K562 (cell line): ENCODE results near the gene KNL1. TPM values are rescaled to one million over a fixed set of nuclear protein-coding genes. Genes with fewer than 3 reads are reported as not detected.

Source experiments
- ELF4 ChIP-seq: fragments of 450-650 bp; formaldehyde crosslinking; IDR thresholded peaks from 2 replicates; pipeline ENCODE4 v1.4.0; 2022; ENCODE audit warnings: missing genetic modification characterization
- KLF6 ChIP-seq: fragments of 250-450 bp; sonication (Bioruptor Pico); IDR thresholded peaks from 2 replicates; pipeline ENCODE4 v1.4.0; 2020; ENCODE audit warnings: mild to moderate bottlenecking, moderate library complexity, borderline replicate concordance
- MBD2 ChIP-seq: sonication (generic); IDR thresholded peaks from 2 replicates; pipeline ENCODE4 v1.6.1; 2016; ENCODE audit warnings: low read depth, borderline replicate concordance
- NCOA2 ChIP-seq, 2 experiments: fragments of 450-650 bp; IDR thresholded peaks; 2 replicates each; pipeline ENCODE4 v1.6.1; 2018; ENCODE audit warnings: mild to moderate bottlenecking in 2 of 2, moderate library complexity in 1 of 2; ENCODE audit not compliant: partially characterized antibody in 2 of 2
- RFX5 ChIP-seq: IDR thresholded peaks from 2 replicates; pipeline ENCODE4 v1.6.1; 2011; ENCODE audit warnings: low read depth, mild to moderate bottlenecking, improper control_type of control experiment, low read length
- SNRNP70 ChIP-seq: fragments of 200-400 bp; formaldehyde crosslinking; optimal IDR thresholded peaks from 2 replicates; pipeline ENCODE3; 2017; ENCODE audit warnings: low read depth, low read length
- ZNF583 ChIP-seq: fragments of 250-450 bp; sonication (Bioruptor Pico); IDR thresholded peaks from 2 replicates; pipeline ENCODE4 v1.4.0; 2020
- polyA plus RNA-seq, 8 experiments: library from polyadenylated mRNA; depleted of rRNA in 4 of 8; stranded (reverse) in 5 of 8; unstranded in 3 of 8; fragments of >200 nt; fragmentation: Nextera tagmentation in 2 of 8; fragmentation: Illumina TruSeq in 1 of 8; extraction: Ambion mirVana in 2 of 8; extraction: Trizol in 1 of 8; gene quantifications; 2 replicates each; pipeline versions ENCODE4 v1.2.1 to v1.2.3, GENCODE V29; 2011 to 2014; ENCODE audit warnings: inconsistent platforms in 1 of 8, missing spikeins in 1 of 8
- total RNA-seq, 7 experiments: library from RNA; depleted of rRNA in 6 of 7; stranded (reverse); fragments of >200 nt in 6 of 7; fragmentation: Illumina TruSeq in 2 of 7; extraction: Trizol in 2 of 7; gene quantifications; 2 replicates each; pipeline versions ENCODE4 v1.2.1 to v1.2.3, GENCODE V29; 2011 to 2021; ENCODE audit warnings: low replicate concordance in 1 of 7
- TF ChIP-seq, protein P1 (sequence below): fragments of 450-650 bp; IDR thresholded peaks from 2 replicates; pipeline ENCODE4 v1.6.1; 2017; ENCODE audit warnings: antibody characterized with exemption, mild to moderate bottlenecking
- TF ChIP-seq, protein P2 (sequence below): sonication (generic); formaldehyde crosslinking; IDR thresholded peaks from 2 replicates; pipeline ENCODE4 v1.8.1; 2023; ENCODE audit warnings: mild to moderate bottlenecking, missing genetic modification reagents
- TF ChIP-seq, protein P3 (sequence below), 2 experiments: fragments of 450-650 bp in 1 of 2; sonication (generic) in 1 of 2; formaldehyde crosslinking in 1 of 2; IDR thresholded peaks; 2 replicates each; pipeline versions ENCODE4 v1.7.1 to v1.9.0; 2016 to 2022; ENCODE audit warnings: inconsistent platforms in 1 of 2, mild to moderate bottlenecking in 1 of 2, missing genetic modification reagents in 1 of 2

The KNL1 gene
- total and polyA plus RNA-seq, 9 of the 15 experiments (the other 6 are each of a cell fraction or from before 2014, with no cell fraction given), result 14.5 to 65.4 (median 34.6) TPM

DNA sequence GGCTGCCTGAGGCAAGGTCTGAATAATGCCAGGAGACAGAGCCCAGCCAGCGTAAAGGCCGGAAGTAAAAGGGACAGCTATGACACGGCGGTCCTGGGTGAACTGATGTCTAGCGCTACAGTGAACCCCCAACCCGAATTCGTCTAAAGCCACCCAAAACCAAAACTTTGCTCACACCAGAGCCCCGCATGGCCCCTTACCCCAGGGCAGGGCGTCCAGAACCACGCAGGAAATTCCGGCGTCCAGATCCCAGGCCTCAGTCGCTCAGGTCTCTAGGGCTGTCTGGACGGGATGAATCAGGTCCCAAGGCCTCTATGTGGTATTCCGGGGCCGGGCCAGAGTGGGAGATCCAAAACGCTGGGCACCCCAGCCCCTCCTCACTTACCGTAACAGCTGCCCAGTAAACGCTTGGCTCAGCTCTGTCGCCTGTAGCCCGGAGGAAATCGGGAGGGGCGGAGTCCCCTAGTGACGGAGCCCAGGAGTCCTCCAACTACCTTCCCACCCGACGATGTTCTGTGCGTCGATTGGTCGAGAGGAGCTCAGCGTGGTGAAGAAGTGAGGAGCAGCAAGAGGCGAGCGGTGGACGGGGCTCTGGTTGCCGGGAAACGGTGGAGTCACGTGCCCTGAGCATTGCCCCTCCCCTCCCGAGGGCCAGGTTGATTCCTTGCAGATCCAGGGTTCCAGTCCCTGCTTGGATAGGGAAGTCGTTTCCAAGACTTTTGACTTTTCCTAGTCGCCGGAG, 29.3 kb upstream of the KNL1 start, which contains the start of gene CCDC32 (continued):
- TF ChIP-seq, protein P1, sequence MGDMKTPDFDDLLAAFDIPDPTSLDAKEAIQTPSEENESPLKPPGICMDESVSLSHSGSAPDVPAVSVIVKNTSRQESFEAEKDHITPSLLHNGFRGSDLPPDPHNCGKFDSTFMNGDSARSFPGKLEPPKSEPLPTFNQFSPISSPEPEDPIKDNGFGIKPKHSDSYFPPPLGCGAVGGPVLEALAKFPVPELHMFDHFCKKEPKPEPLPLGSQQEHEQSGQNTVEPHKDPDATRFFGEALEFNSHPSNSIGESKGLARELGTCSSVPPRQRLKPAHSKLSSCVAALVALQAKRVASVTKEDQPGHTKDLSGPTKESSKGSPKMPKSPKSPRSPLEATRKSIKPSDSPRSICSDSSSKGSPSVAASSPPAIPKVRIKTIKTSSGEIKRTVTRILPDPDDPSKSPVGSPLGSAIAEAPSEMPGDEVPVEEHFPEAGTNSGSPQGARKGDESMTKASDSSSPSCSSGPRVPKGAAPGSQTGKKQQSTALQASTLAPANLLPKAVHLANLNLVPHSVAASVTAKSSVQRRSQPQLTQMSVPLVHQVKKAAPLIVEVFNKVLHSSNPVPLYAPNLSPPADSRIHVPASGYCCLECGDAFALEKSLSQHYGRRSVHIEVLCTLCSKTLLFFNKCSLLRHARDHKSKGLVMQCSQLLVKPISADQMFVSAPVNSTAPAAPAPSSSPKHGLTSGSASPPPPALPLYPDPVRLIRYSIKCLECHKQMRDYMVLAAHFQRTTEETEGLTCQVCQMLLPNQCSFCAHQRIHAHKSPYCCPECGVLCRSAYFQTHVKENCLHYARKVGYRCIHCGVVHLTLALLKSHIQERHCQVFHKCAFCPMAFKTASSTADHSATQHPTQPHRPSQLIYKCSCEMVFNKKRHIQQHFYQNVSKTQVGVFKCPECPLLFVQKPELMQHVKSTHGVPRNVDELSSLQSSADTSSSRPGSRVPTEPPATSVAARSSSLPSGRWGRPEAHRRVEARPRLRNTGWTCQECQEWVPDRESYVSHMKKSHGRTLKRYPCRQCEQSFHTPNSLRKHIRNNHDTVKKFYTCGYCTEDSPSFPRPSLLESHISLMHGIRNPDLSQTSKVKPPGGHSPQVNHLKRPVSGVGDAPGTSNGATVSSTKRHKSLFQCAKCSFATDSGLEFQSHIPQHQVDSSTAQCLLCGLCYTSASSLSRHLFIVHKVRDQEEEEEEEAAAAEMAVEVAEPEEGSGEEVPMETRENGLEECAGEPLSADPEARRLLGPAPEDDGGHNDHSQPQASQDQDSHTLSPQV, result no peak
- TF ChIP-seq RFX5, result no peak
- no peak for TF ChIP-seq ELF4 (CRISPR knock-in tag)
- no peak for TF ChIP-seq ZNF583 (CRISPR knock-in tag)
- peak; percentile 39; the same call in 1 of the 2 replicates for TF ChIP-seq MBD2
- TF ChIP-seq, protein P2, sequence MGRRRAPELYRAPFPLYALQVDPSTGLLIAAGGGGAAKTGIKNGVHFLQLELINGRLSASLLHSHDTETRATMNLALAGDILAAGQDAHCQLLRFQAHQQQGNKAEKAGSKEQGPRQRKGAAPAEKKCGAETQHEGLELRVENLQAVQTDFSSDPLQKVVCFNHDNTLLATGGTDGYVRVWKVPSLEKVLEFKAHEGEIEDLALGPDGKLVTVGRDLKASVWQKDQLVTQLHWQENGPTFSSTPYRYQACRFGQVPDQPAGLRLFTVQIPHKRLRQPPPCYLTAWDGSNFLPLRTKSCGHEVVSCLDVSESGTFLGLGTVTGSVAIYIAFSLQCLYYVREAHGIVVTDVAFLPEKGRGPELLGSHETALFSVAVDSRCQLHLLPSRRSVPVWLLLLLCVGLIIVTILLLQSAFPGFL (CRISPR knock-in tag), result no peak
- TF ChIP-seq KLF6 (CRISPR knock-in tag), result no peak
- TF ChIP-seq, protein P3, sequence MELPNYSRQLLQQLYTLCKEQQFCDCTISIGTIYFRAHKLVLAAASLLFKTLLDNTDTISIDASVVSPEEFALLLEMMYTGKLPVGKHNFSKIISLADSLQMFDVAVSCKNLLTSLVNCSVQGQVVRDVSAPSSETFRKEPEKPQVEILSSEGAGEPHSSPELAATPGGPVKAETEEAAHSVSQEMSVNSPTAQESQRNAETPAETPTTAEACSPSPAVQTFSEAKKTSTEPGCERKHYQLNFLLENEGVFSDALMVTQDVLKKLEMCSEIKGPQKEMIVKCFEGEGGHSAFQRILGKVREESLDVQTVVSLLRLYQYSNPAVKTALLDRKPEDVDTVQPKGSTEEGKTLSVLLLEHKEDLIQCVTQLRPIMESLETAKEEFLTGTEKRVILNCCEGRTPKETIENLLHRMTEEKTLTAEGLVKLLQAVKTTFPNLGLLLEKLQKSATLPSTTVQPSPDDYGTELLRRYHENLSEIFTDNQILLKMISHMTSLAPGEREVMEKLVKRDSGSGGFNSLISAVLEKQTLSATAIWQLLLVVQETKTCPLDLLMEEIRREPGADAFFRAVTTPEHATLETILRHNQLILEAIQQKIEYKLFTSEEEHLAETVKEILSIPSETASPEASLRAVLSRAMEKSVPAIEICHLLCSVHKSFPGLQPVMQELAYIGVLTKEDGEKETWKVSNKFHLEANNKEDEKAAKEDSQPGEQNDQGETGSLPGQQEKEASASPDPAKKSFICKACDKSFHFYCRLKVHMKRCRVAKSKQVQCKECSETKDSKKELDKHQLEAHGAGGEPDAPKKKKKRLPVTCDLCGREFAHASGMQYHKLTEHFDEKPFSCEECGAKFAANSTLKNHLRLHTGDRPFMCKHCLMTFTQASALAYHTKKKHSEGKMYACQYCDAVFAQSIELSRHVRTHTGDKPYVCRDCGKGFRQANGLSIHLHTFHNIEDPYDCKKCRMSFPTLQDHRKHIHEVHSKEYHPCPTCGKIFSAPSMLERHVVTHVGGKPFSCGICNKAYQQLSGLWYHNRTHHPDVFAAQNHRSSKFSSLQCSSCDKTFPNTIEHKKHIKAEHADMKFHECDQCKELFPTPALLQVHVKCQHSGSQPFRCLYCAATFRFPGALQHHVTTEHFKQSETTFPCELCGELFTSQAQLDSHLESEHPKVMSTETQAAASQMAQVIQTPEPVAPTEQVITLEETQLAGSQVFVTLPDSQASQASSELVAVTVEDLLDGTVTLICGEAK (IDR thresholded peaks at IDR 0.05), result 0 out of 2 replicates have a peak, but pooled peaks have one; percentile 15
- TF ChIP-seq, protein P3 (CRISPR knock-in tag; IDR thresholded peaks at IDR 0.05), result no peak
- no peak for TF ChIP-seq NCOA2 (IDR thresholded peaks at IDR 0.05; ENCODE audit: partially characterized antibody in 2 of 2)
- TF ChIP-seq SNRNP70, result no peak
